GM08714 (cell line): ENCODE results near the gene BGN.

ENCODE experiments used
- H3K4me3 ChIP-seq: fragments of 200-500 bp; sonication (Bioruptor generic); 2 replicates; pipeline ENCODE4 v1.5.1; 2014; ENCODE audit warnings: mild to moderate bottlenecking, low read length, inconsistent platforms
- ZNF274 ChIP-seq: IDR thresholded peaks from 2 replicates; pipeline ENCODE4 v1.6.1; 2012; ENCODE audit warnings: mild to moderate bottlenecking, low read depth, low read length

Gene BGN

DNA sequence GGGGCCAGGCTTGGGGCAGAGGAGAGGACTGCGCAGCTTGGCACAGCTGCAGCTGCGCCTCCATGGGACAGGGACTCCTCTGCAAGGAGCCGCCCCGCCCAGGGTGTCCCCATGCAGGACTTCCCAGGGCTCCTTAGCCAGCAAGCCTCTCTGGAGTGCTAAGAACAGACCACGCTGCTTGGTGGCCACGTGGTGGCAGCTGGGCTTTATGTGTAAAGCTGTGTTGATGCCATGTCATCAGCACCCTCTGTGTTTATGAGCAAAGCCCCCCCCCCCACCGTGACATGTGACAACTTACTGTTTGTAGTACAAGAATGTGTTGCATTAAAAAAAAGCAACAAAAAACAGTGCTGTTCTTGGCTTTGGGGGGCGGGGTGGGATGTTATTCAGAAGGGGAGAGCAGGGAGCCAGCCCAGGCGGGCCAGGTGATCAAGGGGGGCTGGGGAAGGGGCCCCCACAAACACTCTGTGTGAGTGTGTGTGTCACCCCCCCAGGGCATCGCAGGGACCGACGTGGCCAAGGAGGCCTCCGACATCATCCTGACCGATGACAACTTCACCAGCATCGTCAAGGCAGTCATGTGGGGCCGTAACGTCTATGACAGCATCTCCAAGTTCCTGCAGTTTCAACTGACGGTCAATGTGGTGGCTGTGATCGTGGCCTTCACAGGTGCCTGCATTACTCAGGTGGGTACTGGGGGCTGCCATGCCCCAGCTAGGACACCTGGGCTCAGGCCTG, 63.0 kb downstream of the BGN start:
- no peak overlapping the region for H3K4me3 ChIP-seq
- no peak for TF ChIP-seq ZNF274
